Peyer's patch (tissue), 4 donors: Measurements from ENCODE around the gene C1QL1. TPM values are rescaled to one million over a fixed set of nuclear protein-coding genes. Genes with fewer than 3 reads are reported as not detected.

ENCODE experiments used
- DNase-seq, 3 donors: peaks; one replicate each; pipeline ENCODE4 v3.0.0-alpha.2; 2017 to 2019
- H3K27ac ChIP-seq, 4 donors: fragments of 200-600 bp; sonication (generic); one replicate each; pipeline ENCODE4 v1.5.1; 2016 to 2019
- H3K27me3 ChIP-seq, 2 donors: fragments of 200-600 bp; sonication (generic); one replicate each; pipeline ENCODE4 v1.5.1; 2019
- H3K36me3 ChIP-seq, 3 donors: fragments of 200-600 bp; sonication (generic); one replicate each; pipeline ENCODE4 v1.5.1; 2016 to 2019
- H3K4me1 ChIP-seq, 4 donors: fragments of 200-600 bp; sonication (generic); one replicate each; pipeline ENCODE4 v1.5.1; 2016 to 2019
- H3K4me3 ChIP-seq, 4 donors: fragments of 200-600 bp; sonication (generic); 1 replicate in 3 of 4; 2 replicates in 1 of 4; pipeline ENCODE4 v1.5.1; 2016 to 2019; ENCODE audit warnings: mild to moderate bottlenecking in 1 of 4
- H3K9me3 ChIP-seq, 4 donors: fragments of 200-600 bp; sonication (generic); one replicate each; pipeline ENCODE4 v1.5.1; 2016 to 2019; ENCODE audit warnings: mild to moderate bottlenecking in 1 of 4
- POLR2A ChIP-seq, 2 donors: fragments of 450-650 bp; IDR thresholded peaks; one replicate each; pipeline ENCODE4 v1.5.1; 2017; ENCODE audit warnings: antibody characterized with exemption in 2 of 2, mild to moderate bottlenecking in 2 of 2, moderate library complexity in 2 of 2
- total RNA-seq, 4 donors: library from RNA; depleted of rRNA; stranded (reverse); fragments of >200 nt; gene quantifications; one replicate each; pipeline ENCODE4 v1.1.0, GENCODE V29; 2016
- TF ChIP-seq, protein P1 (sequence below), 6 experiments: fragments of 450-650 bp in 4 of 6; fragments of 200-600 bp in 2 of 6; sonication (generic) in 1 of 6; IDR thresholded peaks; one replicate each; pipeline ENCODE4 v1.5.1; 2017 to 2019; ENCODE audit warnings: antibody characterized with exemption in 6 of 6, mild to moderate bottlenecking in 3 of 6, moderate library complexity in 1 of 6

The C1QL1 gene
- total RNA-seq, 4 donors from 2014 or later: 0.67 to 3.3 TPM; not detected in 2

DNA sequence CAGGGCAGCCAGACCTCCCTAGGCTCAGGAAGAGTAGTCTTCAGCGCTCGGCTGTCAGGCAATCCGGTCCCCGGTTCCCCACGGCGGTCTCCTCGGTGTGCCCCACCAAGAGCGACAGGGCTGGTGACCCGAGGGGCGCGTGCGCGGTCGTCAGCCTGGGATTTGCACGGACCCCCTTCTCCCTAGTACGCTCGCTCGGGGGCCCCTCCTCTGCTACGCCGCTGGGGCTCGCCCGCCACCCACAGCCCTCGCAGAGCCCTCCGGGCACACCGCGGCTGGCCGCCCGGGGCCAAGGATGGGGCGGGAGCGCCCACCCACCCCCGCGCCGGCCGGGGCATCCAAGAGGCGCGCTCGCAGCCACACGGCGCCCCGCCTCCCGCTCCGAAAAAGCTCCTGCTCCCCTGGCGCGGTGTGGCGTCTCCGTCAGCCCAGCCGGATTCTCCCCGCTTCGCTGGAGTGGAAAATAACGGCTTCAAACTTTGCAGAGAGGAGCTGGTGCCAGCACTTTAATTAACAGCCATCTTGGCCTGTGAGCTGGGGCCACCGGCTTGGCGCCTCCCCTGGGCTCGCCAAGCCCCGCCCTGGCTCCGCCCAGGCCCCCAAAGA lies 2.1 kb upstream of the C1QL1 start:
- no peak for TF ChIP-seq POLR2A (IDR thresholded peaks at IDR 0.05)
- TF ChIP-seq, protein P1, sequence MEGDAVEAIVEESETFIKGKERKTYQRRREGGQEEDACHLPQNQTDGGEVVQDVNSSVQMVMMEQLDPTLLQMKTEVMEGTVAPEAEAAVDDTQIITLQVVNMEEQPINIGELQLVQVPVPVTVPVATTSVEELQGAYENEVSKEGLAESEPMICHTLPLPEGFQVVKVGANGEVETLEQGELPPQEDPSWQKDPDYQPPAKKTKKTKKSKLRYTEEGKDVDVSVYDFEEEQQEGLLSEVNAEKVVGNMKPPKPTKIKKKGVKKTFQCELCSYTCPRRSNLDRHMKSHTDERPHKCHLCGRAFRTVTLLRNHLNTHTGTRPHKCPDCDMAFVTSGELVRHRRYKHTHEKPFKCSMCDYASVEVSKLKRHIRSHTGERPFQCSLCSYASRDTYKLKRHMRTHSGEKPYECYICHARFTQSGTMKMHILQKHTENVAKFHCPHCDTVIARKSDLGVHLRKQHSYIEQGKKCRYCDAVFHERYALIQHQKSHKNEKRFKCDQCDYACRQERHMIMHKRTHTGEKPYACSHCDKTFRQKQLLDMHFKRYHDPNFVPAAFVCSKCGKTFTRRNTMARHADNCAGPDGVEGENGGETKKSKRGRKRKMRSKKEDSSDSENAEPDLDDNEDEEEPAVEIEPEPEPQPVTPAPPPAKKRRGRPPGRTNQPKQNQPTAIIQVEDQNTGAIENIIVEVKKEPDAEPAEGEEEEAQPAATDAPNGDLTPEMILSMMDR (IDR thresholded peaks at IDR 0.05): no peak
- H3K27ac ChIP-seq: peak overlapping the region; percentile 35 to 72 (median 56)
- no peaks in the 10 kb centered on the region for H3K36me3 ChIP-seq
- peaks cover 0 to 36% (median 13%) of the 10 kb centered on the region in 4 donors for H3K4me1 ChIP-seq
- peaks cover 0 to 32% of the 10 kb centered on the region in 2 donors for H3K27me3 ChIP-seq
- no peaks in the 10 kb centered on the region for H3K9me3 ChIP-seq
- DNase-seq: no peak
- peak overlapping the region; percentile 26 to 50 (median 42) for H3K4me3 ChIP-seq

DNA sequence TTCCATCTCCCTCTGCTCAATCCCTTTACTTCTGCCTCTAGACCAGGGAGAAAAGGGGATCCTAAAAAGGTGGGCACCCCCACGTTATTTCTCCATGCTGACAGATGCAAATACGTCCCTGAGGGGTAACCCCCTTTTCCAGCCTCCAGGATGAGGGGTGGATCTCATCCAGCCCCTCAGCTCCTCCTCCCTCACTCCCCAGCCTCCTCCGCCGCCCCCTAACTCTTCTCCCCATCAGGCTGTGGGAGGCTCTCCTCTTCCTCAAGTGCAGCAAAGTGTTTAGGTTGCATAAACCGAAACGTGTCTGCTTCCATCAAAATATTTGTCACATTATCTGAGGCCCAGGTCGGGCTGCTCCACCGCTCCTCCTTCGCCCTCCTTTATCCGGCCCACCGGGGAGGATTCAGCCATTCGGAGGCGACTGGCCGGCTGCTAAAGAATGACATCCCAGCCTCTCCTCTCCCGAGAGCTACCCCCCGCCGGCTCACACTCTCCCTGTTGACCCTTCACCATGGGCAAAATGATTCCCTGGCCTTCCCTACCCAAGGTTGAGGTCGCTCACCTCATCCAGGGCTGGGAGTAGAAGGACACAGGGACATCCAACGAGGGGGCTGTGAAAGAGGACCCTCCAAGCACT lies 1.2 kb upstream of the C1QL1 start:
- TF ChIP-seq, protein P1 (IDR thresholded peaks at IDR 0.05): no peak
- no peak for TF ChIP-seq POLR2A (IDR thresholded peaks at IDR 0.05)
- H3K9me3 ChIP-seq: no peaks in the 10 kb centered on the region
- H3K4me3 ChIP-seq: peak overlapping the region in 1 of 4 donors; percentile 53
- peaks cover 0 to 36% (median 13%) of the 10 kb centered on the region in 4 donors for H3K4me1 ChIP-seq
- H3K27me3 ChIP-seq: peaks cover 0 to 32% of the 10 kb centered on the region in 2 donors
- no peaks in the 10 kb centered on the region for H3K36me3 ChIP-seq
- peak overlapping the region in 3 of 4 donors; percentile 6 to 36 (median 35) for H3K27ac ChIP-seq
- no peak for DNase-seq

DNA sequence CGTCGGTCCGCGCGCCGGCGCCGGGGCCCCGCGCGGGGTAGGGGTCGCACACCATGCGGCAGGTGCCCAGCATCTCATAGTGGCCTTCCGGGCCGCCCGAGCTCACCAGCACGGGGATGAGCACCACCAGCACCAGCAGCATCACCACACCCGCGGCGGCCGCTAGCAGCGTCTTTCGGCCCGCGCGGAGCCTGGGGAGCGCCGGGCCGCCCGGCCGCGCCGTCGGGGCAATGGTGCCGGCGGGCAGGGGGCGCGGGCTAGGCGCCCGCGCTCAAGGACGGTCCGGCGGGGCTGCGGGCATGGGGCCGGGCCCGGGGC lies 237 bp downstream of the C1QL1 start:
- H3K4me3 ChIP-seq: peak overlapping the region in 3 of 4 donors; percentile 35 to 47 (median 44)
- H3K27me3 ChIP-seq: peaks cover 0 to 32% of the 10 kb centered on the region in 2 donors
- no peaks in the 10 kb centered on the region for H3K9me3 ChIP-seq
- no peak for DNase-seq
- H3K27ac ChIP-seq: no peak overlapping the region
- no peaks in the 10 kb centered on the region for H3K36me3 ChIP-seq
- TF ChIP-seq, protein P1 (IDR thresholded peaks at IDR 0.05): no peak
- TF ChIP-seq POLR2A (IDR thresholded peaks at IDR 0.05): no peak
- peaks cover 0 to 36% (median 13%) of the 10 kb centered on the region in 4 donors for H3K4me1 ChIP-seq

DNA sequence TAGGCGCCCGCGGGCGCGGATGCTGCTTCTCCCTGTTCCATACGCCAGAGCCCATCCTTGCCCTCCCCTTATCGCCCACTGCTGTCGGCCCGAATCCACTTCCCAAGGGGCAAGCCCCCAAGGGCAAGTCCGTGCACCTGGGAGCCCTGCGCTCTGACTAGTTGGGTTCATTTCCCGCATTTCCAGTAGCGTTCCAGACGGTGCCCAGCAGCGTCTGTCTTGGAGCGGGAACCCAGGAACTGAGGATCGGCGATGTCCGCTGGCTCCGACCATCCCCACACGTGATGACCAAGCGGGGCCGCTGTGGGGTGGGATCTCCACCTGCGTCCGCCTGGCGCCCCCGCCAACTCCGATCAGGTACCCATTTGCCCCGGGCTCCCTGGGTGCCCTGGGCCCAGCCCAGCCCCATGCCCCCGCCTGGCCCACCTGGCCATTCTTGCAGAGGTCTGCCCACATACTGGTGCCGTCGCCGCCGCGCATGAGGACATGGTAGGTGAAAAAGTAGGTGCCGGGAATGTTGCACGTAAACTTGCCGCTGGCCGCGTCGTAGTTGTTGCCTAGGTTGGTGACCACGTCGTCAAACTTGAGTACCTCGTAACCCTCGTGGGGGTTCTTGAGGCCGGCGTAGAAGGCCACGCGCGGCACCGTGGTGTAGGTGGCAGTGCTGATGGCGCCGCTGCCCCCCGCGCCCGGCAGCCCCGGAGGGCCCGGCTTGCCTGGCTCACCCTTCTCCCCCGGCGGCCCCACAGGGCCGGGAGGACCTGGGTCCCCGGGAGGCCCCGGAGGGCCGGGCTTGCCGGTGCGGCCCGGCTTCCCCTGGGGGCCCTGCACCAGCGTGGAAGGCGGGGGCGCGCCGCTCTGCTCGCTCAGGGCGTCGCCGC lies 837 bp downstream of the C1QL1 start:
- Histone ChIP-seq H3K27ac (no peak overlapping the region), H3K9me3 (no peaks in the 10 kb centered on the region), H3K27me3 (peaks cover 0 to 32% of the 10 kb centered on the region in 2 donors), H3K36me3 (no peaks in the 10 kb centered on the region), H3K4me3 (peak overlapping the region in 3 of 4 donors; percentile 35 to 47 (median 44)), H3K4me1 (peaks cover 0 to 36% (median 13%) of the 10 kb centered on the region in 4 donors)
- TF ChIP-seq, protein P1 (IDR thresholded peaks at IDR 0.05): no peak
- no peak for TF ChIP-seq POLR2A (IDR thresholded peaks at IDR 0.05)
- DNase-seq: no peak

DNA sequence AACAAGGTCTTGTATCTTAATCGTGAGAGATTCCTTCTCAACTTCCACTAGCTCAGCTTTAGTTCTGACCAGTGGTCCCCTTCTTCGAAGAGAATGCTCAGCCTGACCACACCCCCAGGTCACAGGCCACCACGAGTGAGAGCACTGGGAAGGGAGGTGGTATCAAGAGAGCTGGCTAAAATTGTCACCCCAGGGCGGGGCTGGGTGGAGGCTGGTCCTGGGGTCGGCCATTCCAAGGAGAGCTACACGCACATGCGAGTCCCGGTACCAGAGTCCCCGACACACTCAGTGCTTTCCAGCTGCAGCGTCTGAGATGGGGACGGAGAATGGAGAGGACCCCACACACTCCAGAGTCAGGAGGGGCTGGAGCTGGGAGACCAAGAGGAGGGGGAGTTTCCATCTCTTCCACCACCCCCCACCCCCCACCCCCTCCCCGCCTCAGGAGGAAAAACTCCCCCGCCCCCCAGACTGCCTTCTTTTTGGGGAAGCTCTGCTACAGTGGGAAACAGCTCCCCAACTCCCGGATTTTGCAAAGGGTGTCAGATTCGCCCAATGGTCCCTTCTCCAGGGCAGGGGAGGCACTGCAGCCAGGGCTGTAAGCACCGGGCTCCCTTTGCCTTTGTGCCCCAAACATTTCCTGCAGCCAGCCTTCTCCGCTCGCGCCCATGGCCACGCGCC lies 1.6 kb downstream of the C1QL1 start:
- H3K27me3 ChIP-seq: peaks cover 0 to 32% of the 10 kb centered on the region in 2 donors

More for the DNA sequence above, 1.6 kb downstream of the C1QL1 start:
- H3K4me3 ChIP-seq: peak overlapping the region in 1 of 4 donors; percentile 35
- H3K9me3 ChIP-seq: no peaks in the 10 kb centered on the region
- H3K27ac ChIP-seq: no peak overlapping the region
- no peak for DNase-seq
- H3K36me3 ChIP-seq: no peaks in the 10 kb centered on the region
- peaks cover 0 to 36% (median 13%) of the 10 kb centered on the region in 4 donors for H3K4me1 ChIP-seq
- TF ChIP-seq, protein P1 (IDR thresholded peaks at IDR 0.05): no peak
- no peak for TF ChIP-seq POLR2A (IDR thresholded peaks at IDR 0.05)
